ENCODE measurements around the gene ZDHHC24.

ZDHHC24 gene

DNA sequence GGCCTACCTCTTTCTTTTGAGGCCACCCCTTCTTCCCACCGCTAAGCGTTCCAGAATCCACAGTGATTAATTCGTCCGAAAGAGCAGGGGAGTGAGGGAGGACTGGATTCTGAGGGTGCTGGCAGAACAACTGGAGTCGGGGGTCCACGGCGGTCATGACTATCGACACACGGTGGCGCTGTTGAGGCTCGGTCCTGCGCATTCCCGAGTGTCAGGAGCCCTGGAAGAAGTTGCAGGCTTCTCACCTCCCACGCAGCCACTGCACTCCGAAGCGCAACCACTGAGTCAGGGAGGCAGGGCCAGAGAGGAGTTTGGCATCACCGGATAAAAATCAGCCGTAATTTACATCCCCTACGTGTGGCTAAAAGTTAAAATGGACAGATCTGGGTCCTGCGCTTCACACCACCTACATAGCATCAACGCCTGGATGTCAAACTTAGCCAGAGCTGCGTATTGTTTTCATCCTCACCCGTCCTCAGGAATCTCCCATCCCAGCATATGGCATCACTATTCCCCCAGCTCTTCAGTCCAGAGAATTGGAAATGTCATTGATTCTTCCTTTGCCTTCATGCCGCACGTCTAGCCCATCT lies 33.3 kb upstream of the ZDHHC24 start:
- H3K4me3 Mint-ChIP-seq: no peak overlapping the region
- H3K27me3 Mint-ChIP-seq (ENCODE audit: low read depth): peaks cover 14% of the 10 kb centered on the region
- H3K36me3 Mint-ChIP-seq (ENCODE audit: low read depth): no peaks in the 10 kb centered on the region
- H3K27ac Mint-ChIP-seq: no peak overlapping the region
- H3K4me1 Mint-ChIP-seq (ENCODE audit: low read depth): peaks cover 9% of the 10 kb centered on the region
- H3K9me3 Mint-ChIP-seq: peaks cover 12% of the 10 kb centered on the region

DNA sequence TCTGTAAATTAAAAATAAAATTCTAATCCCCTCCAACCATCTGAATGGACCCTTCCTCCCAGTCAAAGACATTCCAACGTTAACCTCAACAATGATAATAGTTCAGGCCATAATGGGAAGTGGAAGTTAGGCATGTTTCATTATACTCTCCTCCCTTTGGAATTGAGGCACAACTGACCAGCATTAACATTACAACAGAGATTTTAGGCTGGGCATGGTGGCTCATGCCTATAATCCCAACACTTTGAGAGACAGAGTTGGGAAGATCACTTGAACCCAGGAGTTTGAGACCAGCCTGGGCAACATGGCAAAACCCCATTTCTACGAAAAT lies 25.0 kb upstream of the ZDHHC24 start:
- Mint-ChIP-seq H3K36me3 (ENCODE audit: low read depth) (no peaks in the 10 kb centered on the region), H3K27ac (no peak overlapping the region), H3K4me3 (no peak overlapping the region), H3K4me1 (ENCODE audit: low read depth) (peaks cover 3% of the 10 kb centered on the region), H3K27me3 (ENCODE audit: low read depth) (peaks cover 39% of the 10 kb centered on the region), H3K9me3 (no peaks in the 10 kb centered on the region)

DNA sequence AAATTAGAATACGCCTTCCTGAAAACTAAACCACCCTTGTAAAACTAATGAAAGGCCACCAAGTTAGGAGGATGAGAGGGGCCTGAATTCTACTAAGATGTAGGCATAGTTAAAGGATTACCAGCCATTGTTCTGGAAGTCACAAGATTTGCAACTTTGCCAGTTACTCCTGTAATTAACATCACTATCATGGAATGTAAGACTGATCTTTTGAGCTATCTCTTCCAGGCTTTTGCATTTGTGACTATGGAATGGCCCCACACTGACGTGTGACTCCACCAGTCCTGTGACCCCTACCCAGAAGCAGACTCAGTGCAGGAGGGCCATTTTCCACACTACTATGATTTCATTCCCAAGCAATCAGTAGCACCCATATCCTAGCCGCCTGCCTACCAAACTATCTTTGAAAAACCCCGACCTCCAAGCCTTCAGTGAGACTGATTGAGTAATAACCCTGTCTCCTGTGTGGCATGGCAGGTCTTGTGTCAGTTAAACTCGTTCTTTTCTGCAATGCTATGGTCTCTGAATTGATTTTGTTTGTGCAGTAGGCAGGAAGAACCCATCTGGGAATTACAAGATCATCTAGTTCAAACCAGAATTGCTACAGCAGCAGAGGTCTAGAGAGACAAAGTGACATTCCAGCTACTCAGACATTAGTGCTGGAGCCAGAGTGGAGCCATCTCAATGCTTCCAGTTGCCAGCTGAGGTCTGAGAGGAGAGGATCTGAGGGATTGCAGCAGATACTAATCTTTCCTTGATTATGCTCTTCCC lies 24.4 kb upstream of the ZDHHC24 start:
- Mint-ChIP-seq H3K4me3 (no peak overlapping the region), H3K4me1 (ENCODE audit: low read depth) (peaks cover 3% of the 10 kb centered on the region), H3K27ac (no peak overlapping the region), H3K9me3 (no peaks in the 10 kb centered on the region), H3K27me3 (ENCODE audit: low read depth) (peaks cover 39% of the 10 kb centered on the region), H3K36me3 (ENCODE audit: low read depth) (no peaks in the 10 kb centered on the region)

DNA sequence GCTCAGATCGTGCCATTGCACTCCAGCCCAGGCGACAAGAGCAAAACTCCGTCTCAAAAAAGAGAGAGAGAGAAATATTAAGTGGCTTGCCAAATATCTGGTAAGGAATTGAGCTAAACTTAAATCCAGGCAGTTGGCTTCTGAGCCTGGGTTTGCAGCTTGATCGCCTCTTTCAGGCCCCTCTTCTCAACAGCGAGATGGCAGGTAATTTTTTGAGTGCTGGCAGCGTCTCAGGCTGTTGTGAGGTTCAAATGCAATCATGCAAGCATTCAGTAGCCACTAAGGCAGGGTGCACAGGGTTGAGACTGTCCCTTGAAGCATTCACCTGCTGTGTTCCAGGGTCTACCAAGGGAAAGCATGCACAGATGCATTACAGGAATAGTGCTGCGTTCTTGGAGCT lies 23.2 kb upstream of the ZDHHC24 start:
- H3K27me3 Mint-ChIP-seq (ENCODE audit: low read depth): peaks cover 32% of the 10 kb centered on the region
- H3K4me3 Mint-ChIP-seq: no peak overlapping the region
- peaks cover 3% of the 10 kb centered on the region for H3K4me1 Mint-ChIP-seq (ENCODE audit: low read depth)
- H3K36me3 Mint-ChIP-seq (ENCODE audit: low read depth): no peaks in the 10 kb centered on the region
- H3K27ac Mint-ChIP-seq: no peak overlapping the region
- no peaks in the 10 kb centered on the region for H3K9me3 Mint-ChIP-seq

DNA sequence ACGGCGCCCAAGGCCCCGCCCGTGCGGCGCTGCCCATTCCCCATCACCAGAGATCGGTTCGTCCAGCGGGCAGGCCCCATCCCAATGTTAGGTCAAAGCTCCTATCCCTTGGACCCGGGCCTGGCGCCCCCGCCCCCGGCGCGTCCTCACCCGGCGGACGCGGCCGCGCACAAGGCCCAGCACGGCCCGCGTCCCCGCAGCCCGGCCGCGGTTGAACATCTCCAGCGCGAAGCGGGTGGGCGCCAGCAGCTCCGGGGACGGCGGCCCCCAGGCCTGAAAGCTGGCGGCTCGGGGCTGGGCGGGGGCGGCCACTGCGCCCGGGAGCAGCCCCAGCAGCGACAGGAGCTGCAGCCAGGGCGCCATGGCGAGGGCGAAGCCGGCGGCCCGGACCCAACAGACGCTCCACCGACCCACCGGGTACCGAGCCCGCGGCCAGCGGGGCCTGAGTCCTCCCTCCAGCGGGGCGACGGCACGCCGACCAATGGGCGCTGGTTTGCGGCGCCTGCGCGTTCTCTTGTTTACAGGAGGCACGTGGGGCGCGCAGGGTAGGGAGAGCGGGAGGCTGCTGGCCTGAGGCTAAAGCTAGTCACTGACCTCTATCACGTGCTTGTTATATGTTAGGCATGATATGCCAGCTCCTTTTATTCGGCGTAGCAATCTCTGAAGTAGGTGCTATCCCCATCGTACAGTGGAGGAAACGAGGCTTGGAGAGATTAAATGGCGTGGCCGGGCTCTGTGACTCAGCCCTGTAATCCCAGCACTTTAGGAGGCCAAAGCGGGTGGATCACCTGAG lies 22.5 kb upstream of the ZDHHC24 start, which contains the start of gene CTSF:
Gene CTSF (minus strand): TSS at position 483 of the 793 bp plus-strand sequence. CDS start 120 bp downstream, at position 363.
- Mint-ChIP-seq H3K4me1 (ENCODE audit: low read depth) (peaks cover 3% of the 10 kb centered on the region), H3K36me3 (ENCODE audit: low read depth) (no peaks in the 10 kb centered on the region), H3K27me3 (ENCODE audit: low read depth) (peaks cover 26% of the 10 kb centered on the region), H3K27ac (no peak within 1 kb of the TSS), H3K4me3 (peak within 1 kb of the TSS; percentile 56), H3K9me3 (no peaks in the 10 kb centered on the region)

DNA sequence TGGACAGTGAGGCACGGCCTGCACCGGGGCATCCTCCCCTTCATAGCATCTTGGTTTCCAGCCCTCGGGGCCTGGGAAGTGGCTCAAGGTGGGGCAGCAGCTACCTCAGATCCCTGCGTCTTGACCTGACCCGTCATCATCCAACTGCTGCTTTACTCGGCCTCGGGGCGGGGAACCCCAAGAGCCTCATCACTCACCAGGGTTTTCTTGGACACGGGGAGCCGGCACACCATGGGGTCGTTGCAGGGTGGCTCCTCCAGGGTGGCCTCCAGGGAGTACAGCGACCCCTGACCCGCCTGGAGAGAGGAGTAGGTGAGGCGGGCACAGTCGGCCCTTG lies 21.9 kb upstream of the ZDHHC24 start:
- H3K36me3 Mint-ChIP-seq (ENCODE audit: low read depth): no peaks in the 10 kb centered on the region
- H3K4me3 Mint-ChIP-seq: peak overlapping the region; percentile 53
- H3K9me3 Mint-ChIP-seq: no peaks in the 10 kb centered on the region
- H3K27ac Mint-ChIP-seq: no peak overlapping the region
- H3K4me1 Mint-ChIP-seq (ENCODE audit: low read depth): peaks cover 3% of the 10 kb centered on the region
- H3K27me3 Mint-ChIP-seq (ENCODE audit: low read depth): peaks cover 26% of the 10 kb centered on the region

DNA sequence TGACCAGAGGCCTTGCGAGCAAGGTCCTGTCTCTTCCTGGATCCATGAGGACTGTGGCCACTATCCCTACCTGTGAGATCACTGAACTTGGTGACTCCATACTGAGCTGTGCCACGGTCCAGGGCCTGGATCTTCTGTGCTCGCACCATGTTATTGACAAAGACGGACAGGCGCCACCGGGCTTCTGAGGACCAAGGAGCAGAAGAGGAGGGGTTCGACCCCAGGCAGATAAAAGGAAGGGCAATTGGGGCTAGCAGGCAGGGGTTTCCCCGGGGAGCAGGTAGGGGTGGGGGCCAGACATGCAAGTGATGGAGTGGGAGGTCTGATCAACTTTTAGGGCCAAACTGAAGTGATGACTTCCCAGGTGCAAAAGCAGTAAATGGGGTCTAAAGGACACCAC lies 20.4 kb upstream of the ZDHHC24 start:
- Mint-ChIP-seq H3K36me3 (ENCODE audit: low read depth) (no peaks in the 10 kb centered on the region), H3K27ac (no peak overlapping the region), H3K4me1 (ENCODE audit: low read depth) (peaks cover 3% of the 10 kb centered on the region), H3K9me3 (no peaks in the 10 kb centered on the region), H3K4me3 (peak overlapping the region; percentile 12), H3K27me3 (ENCODE audit: low read depth) (peaks cover 26% of the 10 kb centered on the region)

DNA sequence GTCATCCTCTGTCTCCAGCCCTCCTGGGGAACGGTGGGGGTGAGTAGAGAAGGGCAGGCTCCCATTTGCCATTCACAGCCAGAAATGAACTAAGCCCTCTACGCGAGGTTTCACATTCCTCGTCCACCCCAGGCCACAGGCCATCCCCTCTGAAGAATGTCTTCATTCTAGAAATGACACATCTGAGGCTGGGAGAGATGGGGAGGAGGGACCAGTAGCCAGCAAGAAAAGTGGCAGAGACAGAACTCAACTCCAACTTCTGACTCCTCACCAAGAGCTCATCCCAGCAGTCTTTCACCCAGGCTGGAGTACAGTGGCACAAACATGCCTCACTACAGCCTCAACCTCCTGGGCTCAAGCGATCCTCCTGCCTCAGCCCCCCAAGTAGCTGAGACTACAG lies 19.1 kb upstream of the ZDHHC24 start:
- Mint-ChIP-seq H3K4me3 (no peak overlapping the region), H3K36me3 (ENCODE audit: low read depth) (no peaks in the 10 kb centered on the region), H3K9me3 (no peaks in the 10 kb centered on the region), H3K27ac (no peak overlapping the region), H3K27me3 (ENCODE audit: low read depth) (peaks cover 21% of the 10 kb centered on the region), H3K4me1 (ENCODE audit: low read depth) (peaks cover 3% of the 10 kb centered on the region)

DNA sequence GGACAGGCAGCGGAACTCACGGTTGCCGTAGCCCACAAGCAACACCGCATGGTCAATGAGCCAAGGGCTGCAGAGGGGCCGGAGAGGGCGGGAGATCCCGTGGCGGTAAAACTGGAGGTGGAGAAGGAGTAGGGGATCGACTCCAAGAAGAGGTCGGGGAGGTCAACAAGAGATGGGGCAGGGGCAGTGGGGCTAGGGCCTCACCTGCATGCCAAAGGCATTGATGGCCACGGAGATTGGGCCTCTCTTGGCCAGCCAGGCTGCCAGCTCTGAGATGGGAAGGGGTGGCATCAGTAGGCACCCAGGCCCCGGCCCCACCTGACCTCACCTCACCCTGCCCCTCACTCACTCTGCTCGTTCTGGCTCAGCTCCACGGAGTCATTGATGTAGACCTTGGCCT lies 18.7 kb upstream of the ZDHHC24 start:
- H3K27ac Mint-ChIP-seq: no peak overlapping the region
- H3K4me1 Mint-ChIP-seq (ENCODE audit: low read depth): peaks cover 3% of the 10 kb centered on the region
- peaks cover 19% of the 10 kb centered on the region for H3K27me3 Mint-ChIP-seq (ENCODE audit: low read depth)
- H3K36me3 Mint-ChIP-seq (ENCODE audit: low read depth): no peaks in the 10 kb centered on the region
- H3K4me3 Mint-ChIP-seq: no peak overlapping the region
- no peaks in the 10 kb centered on the region for H3K9me3 Mint-ChIP-seq

DNA sequence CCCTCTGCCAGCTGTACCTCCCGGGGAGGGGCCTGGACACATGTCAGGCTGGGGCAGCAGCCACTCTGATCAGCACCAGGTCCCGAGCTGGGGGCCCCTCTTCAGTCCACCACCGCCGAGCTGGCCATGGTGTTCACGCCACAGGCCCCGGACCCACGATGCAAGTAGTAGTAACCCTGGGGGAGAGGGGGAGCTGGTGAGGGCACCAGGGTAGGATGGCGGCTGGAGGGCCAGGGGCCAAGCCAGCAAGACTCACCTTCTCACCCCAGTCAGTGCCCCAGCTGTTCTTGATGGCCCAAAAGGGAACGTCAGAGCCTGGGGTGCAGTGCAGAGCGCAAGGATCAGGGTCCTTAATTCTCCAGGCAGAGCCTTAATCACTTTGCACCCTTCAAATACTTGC lies 18.0 kb upstream of the ZDHHC24 start:
- H3K4me1 Mint-ChIP-seq (ENCODE audit: low read depth): peaks cover 3% of the 10 kb centered on the region
- no peaks in the 10 kb centered on the region for H3K36me3 Mint-ChIP-seq (ENCODE audit: low read depth)
- no peak overlapping the region for H3K27ac Mint-ChIP-seq
- H3K27me3 Mint-ChIP-seq (ENCODE audit: low read depth): peaks cover 17% of the 10 kb centered on the region
- no peaks in the 10 kb centered on the region for H3K9me3 Mint-ChIP-seq
- H3K4me3 Mint-ChIP-seq: no peak overlapping the region

DNA sequence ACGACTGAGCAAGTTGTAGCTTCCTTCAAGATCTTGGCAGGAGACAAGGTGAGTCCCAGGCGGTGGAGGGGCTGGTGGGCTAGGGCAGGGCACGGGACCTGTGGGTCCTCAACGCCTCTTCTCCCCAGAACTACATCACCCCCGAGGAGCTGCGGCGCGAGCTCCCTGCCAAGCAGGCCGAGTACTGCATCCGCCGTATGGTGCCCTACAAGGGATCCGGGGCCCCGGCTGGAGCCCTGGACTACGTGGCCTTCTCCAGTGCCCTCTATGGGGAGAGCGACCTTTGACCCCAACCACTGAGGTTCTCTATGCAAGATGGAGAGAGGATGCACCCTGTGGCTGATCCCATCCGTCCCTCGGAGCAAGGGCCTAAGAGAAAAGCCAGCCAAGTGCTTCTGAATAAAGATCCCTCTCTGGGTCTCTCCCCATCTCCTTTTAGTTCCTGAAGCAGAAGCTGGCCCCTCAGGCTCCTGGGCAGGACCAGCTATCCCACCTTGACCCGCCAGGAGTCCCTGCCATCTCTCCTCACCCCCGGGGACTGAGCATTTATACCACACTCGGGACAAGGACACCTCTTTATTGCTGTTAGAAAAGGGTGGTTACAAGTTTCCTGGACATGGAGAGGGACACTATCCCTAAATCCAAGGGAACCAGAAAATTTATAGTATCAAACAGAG lies 17.2 kb upstream of the ZDHHC24 start:
- H3K4me1 Mint-ChIP-seq (ENCODE audit: low read depth): no peaks in the 10 kb centered on the region
- no peak overlapping the region for H3K27ac Mint-ChIP-seq
- no peaks in the 10 kb centered on the region for H3K36me3 Mint-ChIP-seq (ENCODE audit: low read depth)
- no peak overlapping the region for H3K4me3 Mint-ChIP-seq
- peaks cover 20% of the 10 kb centered on the region for H3K27me3 Mint-ChIP-seq (ENCODE audit: low read depth)
- H3K9me3 Mint-ChIP-seq: no peaks in the 10 kb centered on the region

DNA sequence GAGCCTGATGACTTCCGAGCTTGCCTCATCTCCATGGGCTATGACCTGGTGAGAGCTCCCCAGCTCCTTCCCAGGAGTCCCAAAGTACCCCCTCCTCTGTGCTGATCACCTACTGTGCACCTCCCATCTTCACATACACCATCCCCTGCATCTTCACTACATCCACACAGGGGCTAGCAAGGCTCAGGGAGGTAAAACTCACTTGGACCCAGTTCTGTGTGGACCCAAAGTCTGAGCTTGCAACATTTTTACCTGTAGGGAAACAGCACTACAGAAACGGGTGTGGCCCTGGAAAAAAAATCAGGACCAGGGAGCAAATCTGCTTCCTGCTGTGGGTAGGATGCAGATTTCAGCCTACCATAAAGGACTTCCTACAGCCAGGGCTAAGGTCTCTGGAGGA lies 16.4 kb upstream of the ZDHHC24 start:
- peaks cover 15% of the 10 kb centered on the region for H3K27me3 Mint-ChIP-seq (ENCODE audit: low read depth)
- H3K27ac Mint-ChIP-seq: no peak overlapping the region
- H3K4me3 Mint-ChIP-seq: no peak overlapping the region
- no peaks in the 10 kb centered on the region for H3K9me3 Mint-ChIP-seq
- H3K36me3 Mint-ChIP-seq (ENCODE audit: low read depth): no peaks in the 10 kb centered on the region
- H3K4me1 Mint-ChIP-seq (ENCODE audit: low read depth): no peaks in the 10 kb centered on the region

DNA sequence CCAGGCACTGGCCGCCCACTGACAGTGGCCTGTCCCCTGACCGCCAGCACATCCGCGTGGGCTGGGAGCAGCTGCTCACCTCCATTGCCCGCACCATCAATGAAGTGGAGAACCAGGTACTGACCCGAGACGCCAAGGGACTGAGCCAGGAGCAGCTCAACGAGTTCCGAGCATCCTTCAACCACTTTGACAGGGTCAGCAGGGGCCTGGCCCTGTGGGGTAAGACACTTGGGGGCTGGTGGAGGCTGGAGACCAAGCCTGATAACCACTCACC lies 16.1 kb upstream of the ZDHHC24 start:
- H3K36me3 Mint-ChIP-seq (ENCODE audit: low read depth): no peaks in the 10 kb centered on the region
- no peak overlapping the region for H3K4me3 Mint-ChIP-seq
- H3K9me3 Mint-ChIP-seq: no peaks in the 10 kb centered on the region
- H3K27ac Mint-ChIP-seq: no peak overlapping the region
- peaks cover 11% of the 10 kb centered on the region for H3K27me3 Mint-ChIP-seq (ENCODE audit: low read depth)
- H3K4me1 Mint-ChIP-seq (ENCODE audit: low read depth): no peaks in the 10 kb centered on the region

DNA sequence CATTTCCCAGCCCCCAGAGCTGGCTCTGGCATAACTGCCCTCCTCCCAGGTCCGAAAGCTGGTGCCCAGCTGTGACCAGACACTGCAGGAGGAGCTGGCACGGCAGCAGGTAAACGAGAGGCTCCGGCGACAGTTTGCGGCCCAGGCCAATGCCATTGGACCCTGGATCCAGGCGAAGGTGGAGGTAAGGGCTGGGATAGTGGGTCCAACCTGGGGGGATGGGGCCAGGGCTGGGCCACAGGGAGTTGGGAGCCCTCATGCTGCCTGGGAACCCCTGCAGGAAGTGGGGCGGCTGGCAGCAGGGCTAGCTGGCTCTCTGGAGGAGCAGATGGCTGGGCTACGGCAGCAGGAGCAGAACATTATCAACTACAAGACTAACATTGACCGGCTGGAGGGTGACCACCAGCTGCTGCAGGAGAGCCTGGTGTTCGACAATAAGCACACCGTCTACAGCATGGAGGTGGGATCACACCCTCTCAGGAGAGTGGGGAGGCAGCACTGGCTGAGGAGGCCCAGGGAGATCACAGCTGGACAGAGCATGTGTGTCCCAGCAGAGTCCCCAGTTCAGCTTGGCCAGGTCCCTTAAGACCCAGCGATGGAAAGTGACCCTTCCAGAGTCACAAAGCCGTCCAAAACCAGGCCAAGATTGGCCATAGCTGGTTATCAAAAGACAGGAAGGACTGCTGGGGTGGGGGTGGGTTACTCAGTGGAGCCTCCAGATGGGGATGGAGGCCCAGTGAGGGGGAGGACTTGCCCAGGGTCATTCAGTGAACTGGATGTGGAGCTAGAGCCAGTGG lies 15.5 kb upstream of the ZDHHC24 start:
- H3K4me1 Mint-ChIP-seq (ENCODE audit: low read depth): no peaks in the 10 kb centered on the region
- H3K27ac Mint-ChIP-seq: no peak overlapping the region
- H3K4me3 Mint-ChIP-seq: no peak overlapping the region
- peaks cover 8% of the 10 kb centered on the region for H3K27me3 Mint-ChIP-seq (ENCODE audit: low read depth)
- H3K36me3 Mint-ChIP-seq (ENCODE audit: low read depth): no peaks in the 10 kb centered on the region
- H3K9me3 Mint-ChIP-seq: no peaks in the 10 kb centered on the region
